HepG2 (cell line): ENCODE data around the gene USP7. TPM values are rescaled to one million over a fixed set of nuclear protein-coding genes. Genes with fewer than 3 reads are reported as not detected.

ENCODE experiments used
- AGO2 ChIP-seq: fragments of 200-400 bp; formaldehyde crosslinking; optimal IDR thresholded peaks from 2 replicates; pipeline ENCODE3; 2017; ENCODE audit warnings: mild to moderate bottlenecking, low read depth, low read length, moderate library complexity
- ATF7-NPFF ChIP-seq: sonication (generic); formaldehyde crosslinking; IDR thresholded peaks from 2 replicates; pipeline ENCODE4 v1.8.1; 2023; ENCODE audit warnings: mild to moderate bottlenecking, low read depth, missing genetic modification reagents, moderate library complexity
- CBX2 ChIP-seq, 2 experiments: fragments of 200-600 bp in 1 of 2; sonication (generic); formaldehyde crosslinking in 1 of 2; IDR thresholded peaks; 2 replicates each; pipeline versions ENCODE4 v1.7.0 to v1.8.1; 2018 to 2022; ENCODE audit warnings: low read depth in 2 of 2, low read length in 1 of 2, mild to moderate bottlenecking in 1 of 2, missing genetic modification reagents in 1 of 2
- CHD4 ChIP-seq: fragments of 200-600 bp; sonication (generic); IDR thresholded peaks from 2 replicates; pipeline ENCODE4 v1.7.0; 2017; ENCODE audit warnings: mild to moderate bottlenecking, low read length, borderline replicate concordance
- FOSL1 ChIP-seq: sonication (generic); formaldehyde crosslinking; IDR thresholded peaks from 2 replicates; pipeline ENCODE4 v1.9.0; 2021; ENCODE audit warnings: missing genetic modification reagents, borderline replicate concordance
- GABPB1 ChIP-seq: IDR thresholded peaks from 2 replicates; pipeline ENCODE4 v1.6.1; 2016; ENCODE audit warnings: mild to moderate bottlenecking, missing genetic modification reagents, moderate library complexity, missing compliant biosample characterization
- GATA4 ChIP-seq: sonication (generic); IDR thresholded peaks from 2 replicates; pipeline ENCODE4 v1.6.1; 2016; ENCODE audit warnings: antibody characterized with exemption, low read depth, borderline replicate concordance
- GATAD2A ChIP-seq: IDR thresholded peaks from 2 replicates; pipeline ENCODE4 v1.6.1; 2016
- GMEB2 ChIP-seq: IDR thresholded peaks from 2 replicates; pipeline ENCODE4 v1.6.1; 2016; ENCODE audit warnings: missing biosample characterization, missing genetic modification reagents, low read depth
- KAT8 ChIP-seq: IDR thresholded peaks from 2 replicates; pipeline ENCODE4 v1.6.1; 2016; ENCODE audit warnings: missing genetic modification reagents, missing compliant biosample characterization
- KLF11 ChIP-seq: IDR thresholded peaks from 2 replicates; pipeline ENCODE4 v1.6.1; 2016; ENCODE audit warnings: missing compliant biosample characterization
- KLF13 ChIP-seq: sonication (generic); formaldehyde crosslinking; IDR thresholded peaks from 2 replicates; pipeline ENCODE4 v1.4.0; 2020; ENCODE audit warnings: mild to moderate bottlenecking, missing genetic modification reagents
- MAF1 ChIP-seq: sonication (generic); formaldehyde crosslinking; IDR thresholded peaks from 2 replicates; pipeline ENCODE4 v1.5.0; 2020; ENCODE audit warnings: missing genetic modification reagents, borderline replicate concordance
- NFE2L2 ChIP-seq: fragments of 150-350 bp; IDR thresholded peaks from 2 replicates; pipeline ENCODE4 v1.6.1; 2014; ENCODE audit warnings: low read length
- PAWR ChIP-seq: sonication (generic); formaldehyde crosslinking; IDR thresholded peaks from 2 replicates; pipeline ENCODE4 v1.4.0; 2020; ENCODE audit warnings: missing genetic modification reagents, mild to moderate bottlenecking, borderline replicate concordance
- PLRG1 ChIP-seq: fragments of 450-650 bp; conservative IDR thresholded peaks from 2 replicates; pipeline ENCODE4 v1.6.1; 2016
- RELA ChIP-seq: sonication (generic); formaldehyde crosslinking; IDR thresholded peaks from 2 replicates; pipeline ENCODE4 v1.4.0; 2020; ENCODE audit warnings: missing genetic modification reagents
- RNF219 ChIP-seq: sonication (generic); formaldehyde crosslinking; IDR thresholded peaks from 2 replicates; pipeline ENCODE4 v1.5.0; 2020; ENCODE audit warnings: mild to moderate bottlenecking, missing genetic modification reagents
- SP1 ChIP-seq, 2 experiments: fragments of 450-650 bp in 1 of 2; sonication (generic) in 1 of 2; formaldehyde crosslinking in 1 of 2; IDR thresholded peaks; 2 replicates each; pipeline versions ENCODE4 v1.4.0 to v1.6.1; 2016 to 2020; ENCODE audit warnings: missing genetic modification reagents in 1 of 2
- U2AF2 ChIP-seq: fragments of 200-400 bp; formaldehyde crosslinking; IDR thresholded peaks from 2 replicates; pipeline ENCODE4 v1.6.1; 2017; ENCODE audit warnings: low read depth, mild to moderate bottlenecking, low read length
- ZBTB3 ChIP-seq: sonication (generic); formaldehyde crosslinking; IDR thresholded peaks from 2 replicates; pipeline ENCODE4 v1.4.0; 2020; ENCODE audit warnings: low read depth, mild to moderate bottlenecking, moderate library complexity, missing genetic modification reagents, borderline replicate concordance
- ZNF451 ChIP-seq: sonication (generic); formaldehyde crosslinking; IDR thresholded peaks from 2 replicates; pipeline ENCODE4 v1.5.0; 2020; ENCODE audit warnings: mild to moderate bottlenecking, missing genetic modification reagents
- ZNF468 ChIP-seq: sonication (generic); formaldehyde crosslinking; IDR thresholded peaks from 2 replicates; pipeline ENCODE4 v1.8.0; 2022; ENCODE audit warnings: mild to moderate bottlenecking, moderate library complexity, missing genetic modification reagents
- ZNF549 ChIP-seq: sonication (generic); formaldehyde crosslinking; IDR thresholded peaks from 2 replicates; pipeline ENCODE4 v1.5.0; 2020; ENCODE audit warnings: missing genetic modification reagents
- ZNF605 ChIP-seq: sonication (generic); formaldehyde crosslinking; IDR thresholded peaks from 2 replicates; pipeline ENCODE4 v1.8.0; 2022; ENCODE audit warnings: mild to moderate bottlenecking, missing genetic modification reagents
- ZNF607 ChIP-seq: sonication (generic); formaldehyde crosslinking; IDR thresholded peaks from 2 replicates; pipeline ENCODE4 v1.5.1; 2020; ENCODE audit warnings: missing genetic modification reagents, mild to moderate bottlenecking, borderline replicate concordance
- ZNF781 ChIP-seq: sonication (generic); formaldehyde crosslinking; IDR thresholded peaks from 2 replicates; pipeline ENCODE4 v1.5.1; 2020; ENCODE audit warnings: borderline replicate concordance, mild to moderate bottlenecking, missing genetic modification reagents; ENCODE audit errors: not compliant biosample characterization
- ZSCAN21 ChIP-seq: sonication (generic); formaldehyde crosslinking; IDR thresholded peaks from 2 replicates; pipeline ENCODE4 v1.8.0; 2022; ENCODE audit warnings: mild to moderate bottlenecking, missing genetic modification reagents, moderate library complexity, borderline replicate concordance
- polyA plus RNA-seq, 8 experiments: library from polyadenylated mRNA; depleted of rRNA in 3 of 8; stranded (reverse) in 7 of 8; unstranded in 1 of 8; fragments of >200 nt; fragmentation: Illumina TruSeq in 4 of 8; extraction: Trizol in 4 of 8; gene quantifications; 2 replicates each; pipeline versions ENCODE4 v1.2.1 to v1.2.3, GENCODE V29; 2011 to 2016; ENCODE audit warnings: low read depth in 4 of 8, missing spikeins in 1 of 8, mixed read lengths in 1 of 8; ENCODE audit not compliant: insufficient read depth in 1 of 8
- total RNA-seq, 5 experiments: library from RNA; depleted of rRNA; stranded (reverse); fragments of >200 nt; fragmentation: Illumina TruSeq; extraction: Trizol; gene quantifications; 2 replicates each; pipeline ENCODE4 v1.2.3, GENCODE V29; 2016; ENCODE audit warnings: low read depth in 1 of 5
- TF ChIP-seq, protein P1 (sequence below): sonication (generic); formaldehyde crosslinking; IDR thresholded peaks from 2 replicates; pipeline ENCODE4 v1.4.0; 2020; ENCODE audit warnings: mild to moderate bottlenecking, missing genetic modification reagents

The USP7 gene
- total and polyA plus RNA-seq, 2 of the 13 experiments (the other 11 are each of a cell fraction or from before 2014, with no cell fraction given): 52.5 to 173 TPM

GRCh38 chr16:8963821-8964441, at the start of gene USP7 (continued):
- no peak for TF ChIP-seq AGO2
- TF ChIP-seq, protein P1, sequence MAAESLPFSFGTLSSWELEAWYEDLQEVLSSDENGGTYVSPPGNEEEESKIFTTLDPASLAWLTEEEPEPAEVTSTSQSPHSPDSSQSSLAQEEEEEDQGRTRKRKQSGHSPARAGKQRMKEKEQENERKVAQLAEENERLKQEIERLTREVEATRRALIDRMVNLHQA: no peak
- TF ChIP-seq FOSL1 (CRISPR knock-in tag): no peak
- peak; percentile 89 for TF ChIP-seq ZNF605 (CRISPR knock-in tag)
- TF ChIP-seq ZBTB3: no peak
- peak; percentile 82; the same call in 1 of the 2 replicates for TF ChIP-seq ZSCAN21 (CRISPR knock-in tag)
- no peak for TF ChIP-seq MAF1
- TF ChIP-seq ZNF549 (CRISPR knock-in tag): no peak
- TF ChIP-seq RELA: no peak
- TF ChIP-seq SP1 (IDR thresholded peaks at IDR 0.05): no peak
- TF ChIP-seq SP1 (CRISPR knock-in tag; IDR thresholded peaks at IDR 0.05): peak; percentile 74
- peak; percentile 72 for TF ChIP-seq ZNF607 (CRISPR knock-in tag)
- no peak for TF ChIP-seq ZNF781 (CRISPR knock-in tag)
- no peak for TF ChIP-seq GATA4
- TF ChIP-seq RNF219: no peak
- no peak for TF ChIP-seq U2AF2
- TF ChIP-seq ZNF468 (CRISPR knock-in tag): no peak
- peak; percentile 84 for TF ChIP-seq ZNF451 (CRISPR knock-in tag)
- TF ChIP-seq PAWR (CRISPR knock-in tag): no peak
- peak; percentile 50; the same call in 1 of the 2 replicates for TF ChIP-seq ATF7-NPFF (CRISPR knock-in tag)
- TF ChIP-seq GMEB2 (CRISPR knock-in tag): no peak
- no peak for TF ChIP-seq CBX2 (IDR thresholded peaks at IDR 0.05; ENCODE audit: low read depth, low read length)
- no peak; the same call in 1 of the 2 replicates for TF ChIP-seq CBX2 (CRISPR knock-in tag; IDR thresholded peaks at IDR 0.05; ENCODE audit: low read depth)
- TF ChIP-seq KLF11 (CRISPR knock-in tag): 0 out of 2 replicates have a peak, but pooled peaks have one; percentile 27
- TF ChIP-seq PLRG1: no peak
- TF ChIP-seq NFE2L2: no peak
- TF ChIP-seq GABPB1: peak; percentile 89
- TF ChIP-seq CHD4: no peak
- TF ChIP-seq KAT8 (CRISPR knock-in tag): peak; percentile 50; the same call in 1 of the 2 replicates
- no peak for TF ChIP-seq KLF13 (CRISPR knock-in tag)
- no peak; the same call in 1 of the 2 replicates for TF ChIP-seq GATAD2A (CRISPR knock-in tag)
